Stimulated activated CD8-positive, alpha-beta memory T cell treated with anti-CD3 and anti-CD28 coated beads, Interleukin-15, amount 100 ng/mL, for 24 hours (primary cell): ENCODE measurements around the gene DTHD1.

Experiments
- DNase-seq: peaks from one replicate; pipeline ENCODE4 v3.0.0-alpha.2; 2020; ENCODE audit warnings: low read depth

Gene DTHD1

DNA sequence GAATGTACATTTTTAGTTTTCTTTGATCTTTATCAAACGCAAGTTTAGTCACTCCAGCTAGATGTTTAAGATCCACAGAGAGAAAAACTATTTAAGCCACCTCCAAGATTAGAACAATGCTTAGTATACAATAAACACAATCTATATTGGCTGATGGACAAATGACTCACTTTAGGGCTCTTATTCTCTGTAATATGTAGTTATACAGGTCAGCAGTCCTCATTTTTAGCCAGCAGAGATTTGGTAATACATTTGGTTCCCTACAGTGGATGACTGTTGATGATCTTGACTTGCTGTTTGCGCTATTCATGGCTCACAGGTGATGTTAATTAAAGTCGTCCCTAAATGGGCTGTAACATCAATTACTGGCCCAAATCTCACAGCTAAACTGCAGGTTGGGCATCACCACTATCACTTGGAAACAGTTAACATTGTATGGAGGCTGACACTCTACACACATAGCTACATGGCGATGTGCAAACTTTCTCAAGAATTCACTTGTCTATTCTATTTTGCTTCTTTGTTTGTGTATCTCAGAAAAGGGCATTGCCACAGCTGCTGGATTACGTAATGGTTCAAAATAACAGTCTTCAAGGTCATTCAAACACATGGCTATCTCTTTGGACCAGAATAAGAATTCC lies 11.8 kb upstream of the DTHD1 start:
- no peak for DNase-seq

- no peak for DNase-seq
Measured at GRCh38 chr4:36273276-36273675, 8.1 kb upstream of the DTHD1 start.

DNA sequence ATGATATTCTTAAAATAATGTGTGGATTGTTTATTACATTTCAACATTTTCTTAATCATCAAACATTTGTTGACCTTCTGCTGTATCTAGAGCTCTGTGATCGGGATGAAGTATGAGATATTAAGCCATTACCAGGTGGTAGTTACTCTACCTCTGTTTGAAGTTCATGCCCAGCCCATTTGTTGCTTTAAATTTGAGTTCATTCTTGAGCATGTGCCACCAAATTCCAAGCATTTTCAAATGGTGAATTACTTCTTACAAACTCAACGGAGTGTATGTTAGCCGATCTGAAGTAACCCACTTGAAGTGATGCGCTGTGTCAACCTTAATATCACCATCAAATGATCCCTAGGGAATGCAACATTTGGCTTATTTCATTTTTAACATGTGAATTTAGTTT lies 7.3 kb upstream of the DTHD1 start:
- DNase-seq, result no peak

DNA sequence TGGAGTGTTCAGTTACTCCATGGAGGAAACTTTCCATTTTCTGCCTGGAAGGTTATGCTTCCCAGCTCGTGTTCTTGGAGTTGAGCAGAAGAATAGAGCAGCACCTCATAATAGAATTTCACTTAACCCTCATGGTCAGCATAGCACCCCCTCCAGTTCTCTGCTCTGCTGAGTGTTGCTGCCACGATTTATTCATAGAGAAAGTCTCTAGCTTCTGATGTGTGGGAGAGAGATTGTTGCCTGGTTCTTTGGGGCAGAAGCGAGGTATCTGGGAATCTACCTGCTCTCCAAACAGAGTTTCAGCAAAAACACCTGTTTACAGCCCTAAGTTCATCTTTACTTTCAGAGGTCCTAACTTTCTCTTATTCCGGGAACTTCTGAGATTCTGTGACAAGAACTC lies 3.9 kb upstream of the DTHD1 start:
- no peak for DNase-seq

GRCh38 chr4:36278789-36279188 lies 2.6 kb upstream of the DTHD1 start:
- DNase-seq, result no peak

- DNase-seq, result no peak
Measured at GRCh38 chr4:36280555-36280954, 861 bp upstream of the DTHD1 start.

- DNase-seq, result no peak
Measured at GRCh38 chr4:36282503-36283030, 1.2 kb downstream of the DTHD1 start.

DNA sequence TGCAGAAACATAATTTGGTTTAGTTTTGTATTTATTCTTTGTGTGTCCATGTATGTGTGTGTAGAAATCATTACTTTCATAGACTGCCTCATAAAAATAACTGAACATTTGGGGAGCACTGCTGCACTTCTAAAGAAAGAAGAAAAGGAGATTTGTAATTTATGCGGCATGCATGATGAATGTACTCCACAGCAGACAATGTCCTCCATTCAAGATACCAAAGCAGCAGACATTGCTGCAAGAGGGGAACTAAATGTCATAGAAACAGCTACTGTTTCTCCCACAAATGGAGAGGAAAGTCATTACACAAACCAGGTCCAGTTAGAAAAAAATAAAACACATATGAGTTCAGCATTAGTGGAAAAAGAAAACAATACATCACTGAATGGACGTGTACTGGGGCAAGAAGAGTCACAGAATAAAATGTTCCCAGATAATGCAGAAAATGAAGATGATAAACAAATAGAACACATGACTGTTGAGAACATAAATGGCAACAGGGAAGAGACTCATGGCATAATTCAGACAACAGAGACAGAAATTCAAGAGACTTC lies 2.6 kb downstream of the DTHD1 start:
- no peak for DNase-seq

GRCh38 chr4:36285784-36286480 lies 4.5 kb downstream of the DTHD1 start:
- DNase-seq, result no peak

- DNase-seq, result no peak
Measured at GRCh38 chr4:36286481-36286871, 5.1 kb downstream of the DTHD1 start.

- DNase-seq, result no peak
Measured at GRCh38 chr4:36288731-36289426, 7.5 kb downstream of the DTHD1 start.

DNA sequence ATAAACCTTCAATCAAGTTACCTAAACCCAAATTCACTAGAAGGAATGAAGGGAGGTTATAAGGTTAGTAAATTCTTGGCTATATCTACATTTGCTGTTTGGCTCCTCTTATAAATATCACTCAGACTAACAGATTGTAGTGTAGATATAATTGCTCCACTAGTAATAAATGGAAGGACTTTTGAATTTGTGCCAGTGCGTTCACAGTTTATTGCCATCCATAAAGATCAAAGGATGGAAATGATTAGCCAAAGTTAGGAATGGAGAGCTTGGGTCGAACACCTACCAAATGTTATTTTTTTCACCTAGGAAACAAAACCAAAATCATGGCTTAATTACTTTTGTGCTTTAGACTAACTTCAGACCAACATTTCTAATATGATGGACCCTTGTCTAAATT lies 9.2 kb downstream of the DTHD1 start:
- no peak for DNase-seq

DNA sequence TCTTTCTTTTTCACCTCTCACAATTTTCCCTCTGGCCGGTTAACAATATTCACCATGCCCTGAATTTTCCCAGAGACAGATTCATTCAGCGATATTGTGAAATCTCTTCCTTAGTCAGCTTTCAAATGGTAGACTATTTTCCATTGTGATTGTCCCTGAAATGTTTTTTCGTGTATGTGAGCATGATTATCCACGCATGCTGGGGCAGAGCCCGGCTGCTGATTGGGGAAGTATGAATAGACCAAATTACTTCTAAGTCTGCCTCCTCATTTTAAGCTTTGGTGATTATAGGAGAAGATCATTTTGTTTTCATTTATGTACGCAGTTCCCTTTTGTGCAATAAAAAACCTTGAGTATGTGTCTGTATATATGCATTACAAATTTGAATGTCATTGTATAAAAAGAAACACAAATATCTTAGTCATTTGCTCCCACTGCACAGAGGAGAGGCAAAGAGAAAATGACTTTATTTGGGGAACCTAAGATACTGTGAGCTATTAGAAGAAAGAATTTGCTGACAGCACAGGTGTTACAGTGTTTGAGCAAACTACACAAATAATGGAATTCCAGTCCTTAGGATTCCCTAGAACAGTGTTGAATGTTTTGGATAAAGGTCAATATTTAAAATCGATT lies 11.3 kb downstream of the DTHD1 start:
- DNase-seq, result no peak

GRCh38 chr4:36301127-36301526 lies 19.7 kb downstream of the DTHD1 start:
- DNase-seq, result no peak

GRCh38 chr4:36303426-36304137 lies 22.2 kb downstream of the DTHD1 start:
- no peak for DNase-seq

GRCh38 chr4:36304138-36304681 lies 22.8 kb downstream of the DTHD1 start:
- DNase-seq, result no peak

- DNase-seq, result no peak
Measured at GRCh38 chr4:36308150-36308549, 26.7 kb downstream of the DTHD1 start.

GRCh38 chr4:36310216-36310615 lies 28.8 kb downstream of the DTHD1 start:
- DNase-seq, result no peak

DNA sequence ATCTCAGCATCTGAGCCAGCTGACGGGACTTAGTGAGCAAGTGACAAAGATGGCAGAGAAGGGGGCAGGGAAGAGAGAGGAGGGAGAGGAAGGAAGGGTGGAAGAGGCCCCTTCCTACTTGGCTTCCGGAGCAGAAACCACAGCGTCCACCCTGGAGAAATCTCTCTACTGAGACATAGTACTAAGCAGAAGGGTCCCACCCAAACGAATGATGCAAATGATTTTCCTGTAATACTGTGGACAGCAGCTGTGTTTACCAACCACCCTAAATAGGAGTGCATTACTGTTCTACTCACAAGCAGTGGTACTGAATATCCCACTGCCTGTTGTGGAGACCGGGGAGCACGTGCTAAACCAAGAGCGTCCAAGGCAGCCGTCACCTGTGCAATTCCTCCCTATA lies 29.4 kb downstream of the DTHD1 start:
- DNase-seq, result no peak

- no peak for DNase-seq
Measured at GRCh38 chr4:36312511-36312910, 31.1 kb downstream of the DTHD1 start.

DNA sequence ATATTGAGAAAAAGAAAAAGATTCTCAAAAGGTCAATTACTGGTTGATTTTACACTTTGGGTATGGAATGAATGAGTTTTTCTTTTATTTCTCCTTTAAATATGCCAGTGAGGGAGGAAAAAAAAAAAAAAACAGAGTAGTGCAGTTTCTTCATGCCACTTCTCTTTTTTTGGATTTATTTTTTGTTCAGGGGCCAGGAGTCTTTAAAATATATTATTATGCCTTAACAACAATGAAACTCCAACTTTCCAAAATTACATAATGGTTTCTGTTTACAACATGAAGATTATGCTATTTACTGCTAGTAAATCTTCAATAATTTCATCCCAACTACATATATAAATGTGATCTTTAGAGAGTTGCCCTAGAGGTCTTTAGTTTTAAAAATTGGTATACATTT lies 31.9 kb downstream of the DTHD1 start:
- DNase-seq, result no peak
